ENCODE data around the gene NUDT16L1. TPM values are rescaled to one million over a fixed set of nuclear protein-coding genes. Genes with fewer than 3 reads are reported as not detected.

NUDT16L1 gene
- total and polyA plus RNA-seq, 2 of the 4 experiments (the other 2 are of a cell fraction) = 22.9 to 44.3 TPM

DNA sequence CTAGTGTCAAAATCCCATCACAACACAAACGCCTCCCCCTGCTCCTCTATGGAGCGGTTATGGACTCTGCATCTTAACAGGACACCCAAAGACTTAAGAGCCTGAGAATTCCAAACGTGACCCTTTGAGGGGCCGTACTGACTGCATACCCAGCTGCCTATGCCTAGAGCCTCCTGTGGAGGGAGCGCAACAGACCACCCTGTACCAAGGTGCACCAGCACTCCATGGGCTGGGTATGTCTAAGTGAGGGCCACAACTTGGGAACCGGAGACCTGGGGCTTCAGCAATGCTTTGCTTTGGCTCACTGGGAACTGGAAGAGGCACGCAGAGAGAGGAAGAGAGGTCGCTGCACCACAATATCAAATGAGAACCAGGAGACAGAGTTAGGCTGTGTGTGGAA is 35.3 kb downstream of the NUDT16L1 start:
- no peak for DNase-seq
- Histone ChIP-seq H2BK5ac (ENCODE audit: low read depth, low read length, poor library complexity, severe bottlenecking) (no peak overlapping the region), H3K4ac (ENCODE audit: low read depth, low read length) (no peak overlapping the region), H2BK20ac (ENCODE audit: low read depth, low read length) (no peak overlapping the region), H4K20me1 (ENCODE audit: insufficient read depth, low read length) (no peaks in the 10 kb centered on the region), H4K91ac (ENCODE audit: insufficient read depth, low read depth, low read length) (no peak overlapping the region), H3K27ac (ENCODE audit: insufficient read depth, low read length) (no peak overlapping the region), H2AK5ac (ENCODE audit: low read depth, low read length) (no peak overlapping the region), H3K36me3 (ENCODE audit: control insufficient read depth, insufficient read depth, low read length) (peaks cover 43% of the 10 kb centered on the region), H3K27me3 (ENCODE audit: control insufficient read depth, insufficient read depth, low read length) (no peaks in the 10 kb centered on the region), H2AFZ (replicated peaks; ENCODE audit: low read length, poor library complexity) (no peak overlapping the region), H2BK120ac (ENCODE audit: low read depth, low read length) (no peak overlapping the region), H3K9ac (ENCODE audit: low read depth, low read length) (no peak overlapping the region), H2AK9ac (replicated peaks; ENCODE audit: low read depth, low read length, poor library complexity) (no peak overlapping the region), H4K8ac (ENCODE audit: low read depth in 2 of 2, low read length in 2 of 2) (no peak overlapping the region), H3K56ac (ENCODE audit: extremely low read depth, insufficient read depth, low read length) (no peak overlapping the region), H3K79me1 (ENCODE audit: low read depth in 1 of 2, low read length in 2 of 2) (peaks cover 19 to 56% of the 10 kb centered on the region in 2 experiments), H3K9me1 (ENCODE audit: insufficient read depth, low read length) (peaks cover 4% of the 10 kb centered on the region; the same call in 1 of the 2 replicates), H2BK15ac (ENCODE audit: low read depth, low read length) (no peak overlapping the region), H3K14ac (replicated peaks; ENCODE audit: low read depth, low read length) (no peak overlapping the region), H3K4me2 (ENCODE audit: low read depth, low read length) (no peak overlapping the region), H4K5ac (ENCODE audit: low read depth, low read length) (no peak overlapping the region), H3K4me3 (ENCODE audit: insufficient read depth, low read depth, low read length) (no peak overlapping the region), H3K18ac (ENCODE audit: low read depth, low read length) (no peak overlapping the region), H3K9me3 (ENCODE audit: control insufficient read depth, insufficient read depth, low read length) (no peaks in the 10 kb centered on the region), H3K23ac (ENCODE audit: low read depth, low read length) (no peak overlapping the region), H3K4me1 (ENCODE audit: control insufficient read depth, insufficient read depth, low read length) (no peaks in the 10 kb centered on the region)
- no TSS peak for BruUV-seq (replicated peaks)
- CTCF ChIA-PET = no interaction called here
- no peak for TF ChIP-seq MAFK (IDR thresholded peaks at IDR 0.05; ENCODE audit: low read depth, low read length)
- TF ChIP-seq MAZ (IDR thresholded peaks at IDR 0.05; ENCODE audit: borderline replicate concordance, low read depth, low read length) = no peak
- no peak for TF ChIP-seq FOS (IDR thresholded peaks at IDR 0.05; ENCODE audit: low read depth, low read length)
- TF ChIP-seq, protein P1, sequence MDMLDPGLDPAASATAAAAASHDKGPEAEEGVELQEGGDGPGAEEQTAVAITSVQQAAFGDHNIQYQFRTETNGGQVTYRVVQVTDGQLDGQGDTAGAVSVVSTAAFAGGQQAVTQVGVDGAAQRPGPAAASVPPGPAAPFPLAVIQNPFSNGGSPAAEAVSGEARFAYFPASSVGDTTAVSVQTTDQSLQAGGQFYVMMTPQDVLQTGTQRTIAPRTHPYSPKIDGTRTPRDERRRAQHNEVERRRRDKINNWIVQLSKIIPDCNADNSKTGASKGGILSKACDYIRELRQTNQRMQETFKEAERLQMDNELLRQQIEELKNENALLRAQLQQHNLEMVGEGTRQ (IDR thresholded peaks at IDR 0.05; ENCODE audit: low read depth, low read length) = no peak
- in situ Hi-C loops (cut with MboI; ENCODE audit: low sequenced_read_pairs) = no loop called here
- dilution Hi-C loops (cut with HindIII; ENCODE audit: low sequenced_read_pairs, unreplicated experiment) = no loop called here
- intact Hi-C loops (cut with micrococcal nuclease) = no loop called here
- POLR2A ChIA-PET (ENCODE audit: unreplicated experiment) = no interaction called here
- no CpG with 5 or more reads among the region's 8 CpGs for WGBS, 2 experiments (ENCODE audit: extremely low coverage in 2 of 2, insufficient read length in 1 of 2)
- no peak for ATAC-seq (ENCODE audit: low read depth)
